ENCODE results near the gene NOTCH1.
"Not testable (repeated sequence)": the region's sequence is repeated elsewhere in the genome, so short reads cannot be mapped to it uniquely, and the experiment has no call there.

Gene NOTCH1

DNA sequence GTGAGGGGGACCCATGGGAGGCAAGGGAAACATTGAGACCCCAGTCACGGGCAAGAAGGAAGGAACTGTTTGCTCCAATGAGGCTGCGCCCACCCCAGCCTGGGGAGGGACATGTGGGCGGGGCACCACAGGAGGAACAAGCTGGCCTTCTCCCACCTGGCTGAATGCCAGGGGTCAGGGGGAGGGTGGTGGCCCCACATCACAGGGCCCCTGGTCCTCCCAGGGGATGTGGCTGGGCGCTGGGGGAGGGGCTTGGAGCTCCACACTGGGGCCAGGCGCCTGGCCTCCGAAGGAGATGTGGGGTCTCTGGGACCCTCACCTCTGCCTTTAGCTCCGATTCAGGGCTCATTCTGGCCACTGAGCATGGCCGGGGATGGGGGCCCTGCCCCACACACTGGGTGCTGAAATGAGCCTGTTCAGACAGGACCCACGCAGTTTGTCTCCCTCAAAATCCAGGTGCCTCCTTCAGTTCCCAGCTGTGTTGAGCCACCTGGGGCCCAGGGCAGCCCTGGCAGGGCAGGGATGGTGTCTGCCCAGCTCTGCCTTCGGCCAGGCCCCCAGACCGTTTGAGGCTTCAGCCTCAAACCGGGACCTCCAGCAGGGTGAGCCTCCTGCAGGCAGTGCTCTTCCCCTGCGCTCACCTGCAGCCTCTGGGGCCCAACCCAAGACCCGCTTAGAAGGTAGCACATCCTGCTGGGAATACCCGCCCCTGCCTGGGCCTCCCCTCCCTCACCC lies 33.2 kb upstream of the NOTCH1 start:
- DNase-seq: peak; percentile 21

GRCh38 chr9:136578626-136578914 lies 32.7 kb upstream of the NOTCH1 start:
- DNase-seq: no peak

GRCh38 chr9:136577941-136578625 lies 32.2 kb upstream of the NOTCH1 start:
- no peak for DNase-seq

DNA sequence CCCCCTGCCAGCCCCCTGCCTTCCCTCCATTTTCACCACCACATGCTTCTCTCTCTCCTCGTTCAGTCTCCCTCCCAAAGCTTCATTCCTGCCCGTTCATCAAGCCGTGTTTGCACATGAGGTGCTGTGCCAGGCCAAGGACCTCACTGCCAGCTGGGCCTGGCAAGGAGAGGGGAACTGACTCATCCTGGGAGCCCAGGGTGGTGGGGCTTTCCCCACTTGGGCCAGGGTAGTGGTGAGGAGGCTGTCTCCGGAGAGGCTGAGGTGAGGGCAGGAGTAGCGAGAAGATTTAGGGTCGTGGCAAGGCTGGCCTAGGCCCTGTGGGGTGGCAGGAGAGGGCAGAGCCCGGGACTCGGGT lies 30.4 kb upstream of the NOTCH1 start:
- DNase-seq: no peak

- no peak for DNase-seq
Observed at GRCh38 chr9:136575626-136576268, 29.9 kb upstream of the NOTCH1 start.

GRCh38 chr9:136574606-136575005 lies 28.8 kb upstream of the NOTCH1 start:
- DNase-seq: not testable (repeated sequence)

- DNase-seq: no peak
Observed at GRCh38 chr9:136572828-136573625, 27.2 kb upstream of the NOTCH1 start.

DNA sequence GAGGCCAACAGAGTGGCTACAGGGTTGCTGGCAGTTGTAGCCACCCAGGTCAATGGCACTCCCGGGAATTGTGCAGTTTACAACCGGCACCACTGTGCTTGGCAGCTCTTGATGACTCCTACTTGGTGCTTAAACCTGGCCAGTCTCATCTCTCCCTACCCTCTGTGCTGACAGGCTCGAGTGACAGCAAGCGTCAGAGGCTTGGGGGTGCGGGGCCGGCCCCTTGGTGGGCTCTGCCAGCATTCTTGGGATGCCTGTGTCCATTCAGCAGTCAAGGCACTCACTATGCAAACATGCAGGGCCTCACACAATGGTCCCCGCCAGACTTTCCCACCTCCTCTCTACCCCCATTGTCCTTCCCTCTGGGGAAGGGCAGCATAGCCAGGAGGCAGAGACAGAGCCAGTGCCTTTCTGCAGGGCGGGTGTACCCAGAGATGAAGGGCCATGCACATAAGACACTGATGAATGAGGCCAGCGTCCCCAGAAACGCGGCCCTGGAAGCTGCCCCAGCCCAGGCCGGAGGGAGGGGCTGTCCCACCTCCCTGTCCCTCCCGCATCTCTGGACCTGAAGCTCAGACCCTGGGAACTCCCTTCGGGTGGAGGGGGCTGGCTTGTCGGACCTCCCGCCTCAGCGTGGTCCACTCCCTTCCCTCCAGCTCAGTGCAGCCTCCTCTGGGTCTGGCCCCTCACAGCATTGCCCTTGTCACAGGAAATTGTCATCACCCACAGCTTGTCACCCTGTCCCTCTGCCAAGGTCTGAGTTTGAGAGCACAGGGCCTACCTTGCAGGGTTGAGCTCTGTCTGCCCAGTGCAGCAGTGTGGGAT lies 26.4 kb upstream of the NOTCH1 start:
- peak; percentile 29 for DNase-seq

- DNase-seq: no peak
Observed at GRCh38 chr9:136571531-136571930, 25.7 kb upstream of the NOTCH1 start.

- no peak for DNase-seq
Observed at GRCh38 chr9:136570916-136571315, 25.1 kb upstream of the NOTCH1 start.

DNA sequence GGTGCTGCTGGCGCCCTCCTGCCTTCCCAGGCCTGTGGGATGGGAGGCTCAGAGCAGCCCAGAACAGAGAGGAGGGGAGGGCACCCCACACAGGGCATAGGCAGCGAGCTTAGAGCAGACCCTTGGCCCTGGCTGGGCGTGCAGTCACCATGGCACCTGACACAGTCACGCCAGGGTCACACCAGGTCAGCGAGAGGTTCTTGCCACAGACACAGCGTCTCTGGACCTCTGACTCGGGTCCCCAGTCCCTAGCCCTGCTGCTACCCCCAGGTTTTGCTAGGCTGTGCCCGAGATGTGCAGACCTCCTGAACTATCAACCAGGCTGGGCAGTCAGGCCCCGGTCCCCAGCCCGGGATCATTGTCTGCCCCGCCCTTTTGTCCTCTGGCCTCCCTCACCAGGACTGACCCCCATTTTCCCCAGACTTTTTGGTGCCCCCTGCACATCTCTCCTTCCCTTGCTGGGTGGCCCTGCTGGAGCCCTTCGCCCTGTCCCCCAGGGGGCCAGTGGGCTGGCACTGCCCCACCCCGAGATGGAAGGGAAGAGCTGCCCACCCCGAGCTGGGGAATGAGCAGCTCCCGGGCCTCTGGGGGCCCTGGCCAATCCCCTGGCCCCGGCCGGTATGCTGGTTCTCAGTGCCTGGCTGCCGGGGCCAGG lies 24.5 kb upstream of the NOTCH1 start:
- no peak for DNase-seq

GRCh38 chr9:136569526-136570148 lies 23.8 kb upstream of the NOTCH1 start:
- DNase-seq: no peak

DNA sequence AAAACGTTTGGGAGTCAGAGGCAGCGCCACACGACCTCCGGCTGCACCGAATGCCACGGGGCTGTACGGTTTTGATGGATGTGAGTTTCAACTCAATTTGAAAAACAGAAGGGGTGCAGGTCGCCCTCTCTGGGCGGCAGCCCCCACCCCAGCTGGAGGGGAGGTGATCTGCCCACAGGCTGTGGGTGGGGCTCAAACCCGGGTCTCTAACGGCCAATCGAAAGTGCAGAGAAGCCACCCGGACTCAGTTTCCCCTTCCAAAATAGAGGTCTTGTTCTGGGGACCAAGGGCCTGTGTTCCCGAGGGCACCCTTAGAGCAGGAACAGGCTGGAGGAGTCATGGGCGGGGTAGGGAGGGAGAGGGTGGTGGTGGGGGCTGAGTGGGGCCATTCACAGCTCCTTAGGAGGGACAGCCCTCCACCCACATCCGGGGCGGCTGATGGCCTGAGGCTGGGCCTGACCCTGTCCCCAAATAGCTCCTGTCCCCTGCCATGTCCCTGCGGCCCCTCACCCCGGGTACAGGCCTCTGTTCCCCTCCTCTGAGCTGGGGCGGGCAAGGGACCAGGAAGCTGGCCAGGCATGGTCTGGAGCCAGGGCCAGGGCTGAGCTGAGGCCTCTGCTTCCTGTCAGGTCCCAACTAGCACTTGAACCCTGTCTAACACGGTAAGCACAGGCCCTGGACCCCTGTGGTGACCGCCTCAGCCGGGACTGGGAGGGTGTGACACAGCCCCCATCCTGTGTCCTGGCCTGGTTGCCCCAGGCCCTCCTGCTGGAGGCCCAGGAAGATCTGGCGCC lies 22.6 kb upstream of the NOTCH1 start:
- no peak for DNase-seq

DNA sequence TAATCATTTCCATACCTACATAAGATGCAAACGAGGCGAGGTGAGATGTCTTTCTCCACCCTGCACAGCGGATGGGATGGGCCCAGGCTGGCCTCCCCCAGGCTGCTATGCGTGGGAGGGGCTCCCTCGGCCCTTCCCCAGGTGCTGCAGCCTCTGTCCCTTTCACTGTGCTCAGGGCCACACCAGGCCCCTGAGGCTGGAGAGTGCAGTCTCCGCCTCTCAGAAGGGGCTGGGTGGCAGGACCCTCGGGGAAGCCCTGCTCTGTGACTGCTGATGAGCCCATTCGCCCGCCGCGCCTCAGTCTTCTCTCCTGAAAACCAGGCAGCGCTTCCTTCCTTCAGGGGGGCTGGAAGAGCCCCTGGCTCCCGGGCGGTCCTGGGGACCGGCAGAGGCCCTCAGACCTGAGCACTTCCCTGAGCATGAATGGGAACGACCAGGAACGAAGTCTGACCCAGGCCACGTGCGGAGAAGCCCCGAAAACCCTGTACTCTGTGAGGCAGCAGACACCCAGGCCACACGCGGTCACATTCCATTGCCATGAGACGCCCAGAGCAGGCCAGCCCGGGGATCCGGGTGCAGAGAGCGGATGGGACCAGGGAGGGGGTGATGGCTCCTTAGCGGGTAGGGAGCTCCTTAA lies 21.9 kb upstream of the NOTCH1 start:
- DNase-seq: no peak

- no peak for DNase-seq
Observed at GRCh38 chr9:136566901-136567300, 21.1 kb upstream of the NOTCH1 start.

GRCh38 chr9:136566553-136566895 lies 20.7 kb upstream of the NOTCH1 start:
- no peak for DNase-seq

- no peak for DNase-seq
Observed at GRCh38 chr9:136565715-136566552, 20.1 kb upstream of the NOTCH1 start.

- no peak for DNase-seq
Observed at GRCh38 chr9:136565086-136565714, 19.4 kb upstream of the NOTCH1 start.
